Embryonic facial prominence (tissue), 1 donor: ENCODE results near the gene PEX7.
A peak's percentile ranks its signal among the peaks of the same experiment; 100 is the strongest.
"Not testable (repeated sequence)": the region's sequence is repeated elsewhere in the genome, so short reads cannot be mapped to it uniquely, and the experiment has no call there.

Experiments
- DNase-seq: peaks from one replicate; pipeline ENCODE4 v3.0.0-alpha.2; 2016; ENCODE audit errors: extremely low spot score

The PEX7 gene

GRCh38 chr6:136790411-136791295 lies 31.7 kb upstream of the PEX7 start:
- DNase-seq, result no peak

GRCh38 chr6:136791296-136792094 lies 30.9 kb upstream of the PEX7 start:
- DNase-seq, result no peak

- DNase-seq, result no peak
These were observed 30.3 kb upstream of the PEX7 start for GRCh38 chr6:136792095-136792409.

GRCh38 chr6:136792410-136793262 lies 29.8 kb upstream of the PEX7 start, which contains the start of gene MAP3K5:
TSS of gene MAP3K5 (minus strand) at chr6:136792477. CDS start at chr6:136792157, 320 bp downstream.
- peak; percentile 62 for DNase-seq

GRCh38 chr6:136793363-136793762 lies 29.0 kb upstream of the PEX7 start:
- DNase-seq, result no peak

GRCh38 chr6:136795386-136795785 lies 27.0 kb upstream of the PEX7 start:
- no peak for DNase-seq

- DNase-seq, result no peak
These were observed 26.4 kb upstream of the PEX7 start for GRCh38 chr6:136795996-136796395.

- no peak for DNase-seq
These were observed 24.3 kb upstream of the PEX7 start for GRCh38 chr6:136798044-136798443.

GRCh38 chr6:136801581-136801980 lies 20.8 kb upstream of the PEX7 start:
- DNase-seq, result no peak

- DNase-seq, result no peak
These were observed 18.8 kb upstream of the PEX7 start for GRCh38 chr6:136803608-136804007.

- no peak for DNase-seq
These were observed 13.1 kb upstream of the PEX7 start for GRCh38 chr6:136809091-136809860.

GRCh38 chr6:136811272-136811671 lies 11.1 kb upstream of the PEX7 start:
- DNase-seq, result no peak

- no peak for DNase-seq
These were observed 10.2 kb upstream of the PEX7 start for GRCh38 chr6:136812174-136812573.

GRCh38 chr6:136815608-136816007 lies 6.8 kb upstream of the PEX7 start:
- not testable (repeated sequence) for DNase-seq

- no peak for DNase-seq
These were observed 5.7 kb upstream of the PEX7 start for GRCh38 chr6:136816656-136817055.

GRCh38 chr6:136820561-136820960 lies 1.8 kb upstream of the PEX7 start:
- no peak for DNase-seq

GRCh38 chr6:136822046-136822375 lies 381 bp upstream of the PEX7 start:
- DNase-seq, result no peak

- DNase-seq, result no peak
These were observed 802 bp downstream of the PEX7 start for GRCh38 chr6:136823128-136823660.

GRCh38 chr6:136826216-136826615 lies 3.8 kb downstream of the PEX7 start:
- DNase-seq, result no peak

- no peak for DNase-seq
These were observed 9.6 kb downstream of the PEX7 start for GRCh38 chr6:136831873-136832562.
